H9 (cell line): ENCODE measurements around the gene ASCC2. TPM values are rescaled to one million over a fixed set of nuclear protein-coding genes. Genes with fewer than 3 reads are reported as not detected.

Experiments
- DNase-seq: peaks from one replicate; pipeline ENCODE4 v3.0.0-alpha.2; 2017
- H2AFZ ChIP-seq: one replicate; pipeline ENCODE4 v1.6.1; 2013; ENCODE audit warnings: mild to moderate bottlenecking, low read length, control low read depth, moderate library complexity
- H2AK5ac ChIP-seq: 2 replicates; pipeline ENCODE4 v1.6.1; 2013; ENCODE audit warnings: low read length, control low read depth, mixed read lengths; ENCODE audit not compliant: insufficient read length
- H2BK120ac ChIP-seq: one replicate; pipeline ENCODE4 v1.6.1; 2013; ENCODE audit warnings: low read depth, mild to moderate bottlenecking, low read length, control low read depth, inconsistent platforms; ENCODE audit not compliant: poor library complexity, severe bottlenecking
- H2BK12ac ChIP-seq: 2 replicates; pipeline ENCODE4 v1.6.1; 2013; ENCODE audit warnings: low read length, control low read depth, mixed read lengths, low read depth; ENCODE audit not compliant: insufficient read length
- H2BK15ac ChIP-seq: 2 replicates; pipeline ENCODE4 v1.6.1; 2013; ENCODE audit warnings: low read depth, low read length, control low read depth
- H2BK20ac ChIP-seq: one replicate; pipeline ENCODE4 v1.6.1; 2013; ENCODE audit warnings: low read depth, mild to moderate bottlenecking, low read length, control low read depth, inconsistent platforms; ENCODE audit not compliant: poor library complexity, severe bottlenecking
- H2BK5ac ChIP-seq: 2 replicates; pipeline ENCODE4 v1.6.1; 2013; ENCODE audit warnings: low read length, control low read depth, mixed read lengths; ENCODE audit not compliant: insufficient read length
- H3K14ac ChIP-seq: 2 replicates; pipeline ENCODE4 v1.6.1; 2013; ENCODE audit warnings: low read length, control low read depth; ENCODE audit not compliant: insufficient read depth
- H3K18ac ChIP-seq: 2 replicates; pipeline ENCODE4 v1.6.1; 2013; ENCODE audit warnings: low read depth, mild to moderate bottlenecking, mixed read lengths, low read length, control low read depth; ENCODE audit not compliant: insufficient read length
- H3K23ac ChIP-seq: 2 replicates; pipeline ENCODE4 v1.6.1; 2013; ENCODE audit warnings: low read length, control low read depth, mixed read lengths, low read depth; ENCODE audit not compliant: insufficient read length
- H3K23me2 ChIP-seq: 2 replicates; pipeline ENCODE4 v1.6.1; 2013; ENCODE audit warnings: low read depth, mild to moderate bottlenecking, mixed read lengths, low read length, control low read depth; ENCODE audit not compliant: insufficient read length, poor library complexity, severe bottlenecking
- H3K27ac ChIP-seq: 2 replicates; pipeline ENCODE4 v1.5.1; 2013; ENCODE audit warnings: low read length, control low read depth, mixed read lengths, low read depth; ENCODE audit not compliant: insufficient read length
- H3K27me3 ChIP-seq: 2 replicates; pipeline ENCODE4 v1.6.1; 2013; ENCODE audit warnings: low read length, control low read depth, inconsistent platforms; ENCODE audit not compliant: insufficient read depth
- H3K4ac ChIP-seq: 2 replicates; pipeline ENCODE4 v1.6.1; 2013; ENCODE audit warnings: low read depth, mild to moderate bottlenecking, control low read depth, inconsistent platforms, low read length, moderate library complexity
- H3K4me1 ChIP-seq: 2 replicates; pipeline ENCODE4 v1.6.1; 2013; ENCODE audit warnings: low read length, control low read depth, inconsistent platforms; ENCODE audit not compliant: insufficient read depth
- H3K4me2 ChIP-seq: 2 replicates; pipeline ENCODE4 v1.6.1; 2013; ENCODE audit warnings: low read length, control low read depth, mixed read lengths; ENCODE audit not compliant: insufficient read length, insufficient read depth
- H3K56ac ChIP-seq: 2 replicates; pipeline ENCODE4 v1.6.1; 2013; ENCODE audit warnings: low read depth, mild to moderate bottlenecking, mixed read lengths, low read length, control low read depth; ENCODE audit not compliant: insufficient read length
- H3K79me1 ChIP-seq: 2 replicates; pipeline ENCODE4 v1.6.1; 2013; ENCODE audit warnings: low read depth, mild to moderate bottlenecking, moderate library complexity, low read length, control low read depth, inconsistent platforms; ENCODE audit not compliant: insufficient read depth, poor library complexity, severe bottlenecking
- H3K79me2 ChIP-seq: 2 replicates; pipeline ENCODE4 v1.6.1; 2013; ENCODE audit warnings: low read length, control low read depth, inconsistent platforms; ENCODE audit not compliant: insufficient read depth
- H3K9ac ChIP-seq: 2 replicates; pipeline ENCODE4 v1.6.1; 2013; ENCODE audit warnings: low read length, control low read depth, mixed read lengths; ENCODE audit not compliant: insufficient read length; ENCODE audit errors: extremely low read depth
- H3K9me3 ChIP-seq: one replicate; pipeline ENCODE4 v1.6.1; 2013; ENCODE audit warnings: low read depth, low read length, inconsistent platforms; ENCODE audit not compliant: control insufficient read depth
- H3T11ph ChIP-seq: one replicate; pipeline ENCODE4 v1.6.1; 2013; ENCODE audit warnings: mild to moderate bottlenecking, low read length, control low read depth, inconsistent platforms
- H4K20me1 ChIP-seq: one replicate; pipeline ENCODE4 v1.6.1; 2013; ENCODE audit not compliant: control insufficient read depth, insufficient read length, insufficient read depth
- H4K5ac ChIP-seq: 2 replicates; pipeline ENCODE4 v1.6.1; 2013; ENCODE audit warnings: low read depth, mild to moderate bottlenecking, mixed read lengths, low read length, control low read depth; ENCODE audit not compliant: insufficient read length
- H4K8ac ChIP-seq: replicated peaks from 2 replicates; pipeline ENCODE4 v1.6.1; 2013; ENCODE audit warnings: low read length, control low read depth, mixed read lengths, low read depth; ENCODE audit not compliant: insufficient read length
- H4K91ac ChIP-seq: 2 replicates; pipeline ENCODE4 v1.6.1; 2013; ENCODE audit warnings: low read depth, mild to moderate bottlenecking, moderate library complexity, mixed read lengths, low read length, control low read depth; ENCODE audit not compliant: insufficient read length
- H3K27ac Mint-ChIP-seq, 3 experiments: 2 replicates in 2 of 3; 3 replicates in 1 of 3; pipeline ENCODE4 v1.8.0; 2020 to 2021; ENCODE audit warnings: mixed read lengths in 3 of 3, mild to moderate bottlenecking in 1 of 3, moderate library complexity in 1 of 3
- H3K27me3 Mint-ChIP-seq: 2 replicates; pipeline ENCODE4 v1.8.0; 2021; ENCODE audit warnings: low read depth, mild to moderate bottlenecking, moderate library complexity, mixed read lengths
- H3K36me3 Mint-ChIP-seq, 3 experiments: 2 replicates in 2 of 3; 3 replicates in 1 of 3; pipeline ENCODE4 v1.8.0; 2020 to 2021; ENCODE audit warnings: low read depth in 3 of 3, mixed read lengths in 3 of 3; ENCODE audit not compliant: insufficient read depth in 1 of 3
- H3K4me1 Mint-ChIP-seq, 2 experiments: 2 replicates each; pipeline ENCODE4 v1.8.0; 2020; ENCODE audit warnings: mixed read lengths in 2 of 2
- H3K4me3 Mint-ChIP-seq, 2 experiments: 2 replicates in 1 of 2; 3 replicates in 1 of 2; pipeline ENCODE4 v1.8.0; 2020 to 2021; ENCODE audit warnings: mild to moderate bottlenecking in 2 of 2, mixed read lengths in 2 of 2, moderate library complexity in 1 of 2
- H3K9me3 Mint-ChIP-seq, 2 experiments: 2 replicates in 1 of 2; 3 replicates in 1 of 2; pipeline ENCODE4 v1.8.0; 2020; ENCODE audit warnings: mild to moderate bottlenecking in 2 of 2, mixed read lengths in 2 of 2, moderate library complexity in 1 of 2
- WGBS: extraction: QIAGEN DNeasy Blood & Tissue Kit; methylation state at CpG from one replicate; pipeline ENCODE4 v1.1.7; 2013; ENCODE audit warnings: missing lambda C conversion rate, low lambda C conversion rate, mixed read lengths; ENCODE audit not compliant: insufficient read length; ENCODE audit errors: extremely low coverage; 5-methylcytosine and 5-hydroxymethylcytosine counted together
- total RNA-seq: library from RNA; stranded (reverse); gene quantifications from 2 replicates; pipeline ENCODE4 v1.2.1, GENCODE V29; 2021
- TF ChIP-seq, protein P1 (sequence below): fragments of 200-600 bp; sonication (generic); conservative IDR thresholded peaks from 3 replicates; pipeline ENCODE4 v1.8.0; 2021; ENCODE audit warnings: antibody characterized with exemption, mild to moderate bottlenecking

Gene ASCC2
- total RNA-seq, 1 experiment from 2014 or later = 48.2 TPM

GRCh38 chr22:29762263-29762662 lies 75.8 kb downstream of the ASCC2 start:
- Histone ChIP-seq H2BK20ac (no peak overlapping the region), H2BK15ac (no peak overlapping the region), H3K4me1 (0 out of 2 replicates have a peak, but pooled peaks cover 2% of the 10 kb centered on the region), H4K8ac (no peak overlapping the region), H3K4me2 (no peak overlapping the region), H3K56ac (no peak overlapping the region), H3K23me2 (peaks cover 5% of the 10 kb centered on the region), H3T11ph (no peak overlapping the region), H3K27ac (no peak overlapping the region), H3K23ac (no peak overlapping the region), H4K20me1 (no peaks in the 10 kb centered on the region), H3K18ac (no peak overlapping the region), H2BK12ac (no peak overlapping the region), H2AK5ac (no peak overlapping the region), H3K9me3 (no peaks in the 10 kb centered on the region), H3K4ac (no peak overlapping the region), H4K91ac (no peak overlapping the region), H2BK5ac (no peak overlapping the region), H3K79me1 (no peaks in the 10 kb centered on the region), H3K27me3 (no peaks in the 10 kb centered on the region), H2AFZ (no peak overlapping the region), H3K79me2 (no peaks in the 10 kb centered on the region), H4K5ac (no peak overlapping the region), H2BK120ac (no peak overlapping the region), H3K14ac (no peak overlapping the region), H3K9ac (no peak overlapping the region)
- Mint-ChIP-seq H3K9me3 (no peaks in the 10 kb centered on the region), H3K36me3 (peaks cover 0 to under 1% (median 0%) of the 10 kb centered on the region in 3 experiments; a peak in 2 of 7 replicates), H3K27me3 (no peaks in the 10 kb centered on the region), H3K4me1 (peaks cover 11 to 12% of the 10 kb centered on the region in 2 experiments), H3K27ac (no peak overlapping the region), H3K4me3 (no peak overlapping the region)
- DNase-seq = no peak
- TF ChIP-seq, protein P1, sequence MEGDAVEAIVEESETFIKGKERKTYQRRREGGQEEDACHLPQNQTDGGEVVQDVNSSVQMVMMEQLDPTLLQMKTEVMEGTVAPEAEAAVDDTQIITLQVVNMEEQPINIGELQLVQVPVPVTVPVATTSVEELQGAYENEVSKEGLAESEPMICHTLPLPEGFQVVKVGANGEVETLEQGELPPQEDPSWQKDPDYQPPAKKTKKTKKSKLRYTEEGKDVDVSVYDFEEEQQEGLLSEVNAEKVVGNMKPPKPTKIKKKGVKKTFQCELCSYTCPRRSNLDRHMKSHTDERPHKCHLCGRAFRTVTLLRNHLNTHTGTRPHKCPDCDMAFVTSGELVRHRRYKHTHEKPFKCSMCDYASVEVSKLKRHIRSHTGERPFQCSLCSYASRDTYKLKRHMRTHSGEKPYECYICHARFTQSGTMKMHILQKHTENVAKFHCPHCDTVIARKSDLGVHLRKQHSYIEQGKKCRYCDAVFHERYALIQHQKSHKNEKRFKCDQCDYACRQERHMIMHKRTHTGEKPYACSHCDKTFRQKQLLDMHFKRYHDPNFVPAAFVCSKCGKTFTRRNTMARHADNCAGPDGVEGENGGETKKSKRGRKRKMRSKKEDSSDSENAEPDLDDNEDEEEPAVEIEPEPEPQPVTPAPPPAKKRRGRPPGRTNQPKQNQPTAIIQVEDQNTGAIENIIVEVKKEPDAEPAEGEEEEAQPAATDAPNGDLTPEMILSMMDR = no peak
- WGBS = no CpG with 5 or more reads among the region's 15 CpGs
